Measurements from ENCODE around the gene FAM50A. TPM values are rescaled to one million over a fixed set of nuclear protein-coding genes. Genes with fewer than 3 reads are reported as not detected.
A peak's percentile ranks its signal among the peaks of the same experiment; 100 is the strongest.

FAM50A gene
- total and polyA plus RNA-seq, 2 donors, result 29.8 to 112 TPM

- Histone ChIP-seq H3K4me3 (ENCODE audit: low read length in 2 of 2) (no peak overlapping the region), H3K4me1 (ENCODE audit: control insufficient read depth in 2 of 2, insufficient read depth in 2 of 2, low read length in 2 of 2) (no peaks in the 10 kb centered on the region), H3K9me3 (ENCODE audit: control insufficient read depth in 2 of 2, insufficient read depth in 1 of 2, low read length in 1 of 2) (peaks cover 0 to 4% of the 10 kb centered on the region in 2 donors), H3K27me3 (ENCODE audit: control insufficient read depth in 2 of 2, insufficient read depth in 1 of 2, low read length in 1 of 2) (peaks cover 0 to 3% of the 10 kb centered on the region in 2 donors), H3K27ac (ENCODE audit: low read depth in 1 of 2, low read length in 1 of 2) (no peak overlapping the region), H3K36me3 (ENCODE audit: control insufficient read depth in 2 of 2, insufficient read depth in 2 of 2, low read length in 1 of 2) (peaks cover 12 to 23% of the 10 kb centered on the region in 2 donors)
- DNase-seq (ENCODE audit: low read depth in 6 of 9, low spot score in 9 of 9), result no peak
- WGBS, result 98% methylated on average over 9 of the region's 9 CpGs
These were observed 8.9 kb downstream of the FAM50A start for GRCh38 chrX:154452823-154453222.

- 5% methylated on average over 65 of the region's 65 CpGs for WGBS
- Histone ChIP-seq H3K27me3 (ENCODE audit: control insufficient read depth in 2 of 2, insufficient read depth in 1 of 2, low read length in 1 of 2) (peaks cover 0 to 8% of the 10 kb centered on the region in 2 donors), H3K4me1 (ENCODE audit: control insufficient read depth in 2 of 2, insufficient read depth in 2 of 2, low read length in 2 of 2) (peaks cover 2 to 5% of the 10 kb centered on the region in 2 donors), H3K36me3 (ENCODE audit: control insufficient read depth in 2 of 2, insufficient read depth in 2 of 2, low read length in 1 of 2) (peaks cover 0 to 13% of the 10 kb centered on the region in 2 donors), H3K4me3 (ENCODE audit: low read length in 2 of 2) (peak overlapping the region; percentile 45 to 66), H3K9me3 (ENCODE audit: control insufficient read depth in 2 of 2, insufficient read depth in 1 of 2, low read length in 1 of 2) (peaks cover 0 to 4% of the 10 kb centered on the region in 2 donors), H3K27ac (ENCODE audit: low read depth in 1 of 2, low read length in 1 of 2) (peak overlapping the region in 1 of 2 donors; percentile 74)
- peak in 5 of 9 donors; percentile 39 to 67 (median 60) for DNase-seq (ENCODE audit: low read depth in 6 of 9, low spot score in 9 of 9)
These were observed 13.7 kb downstream of the FAM50A start for GRCh38 chrX:154457491-154458115.

- peak within 1 kb of the TSS; percentile 45 to 66 for H3K4me3 ChIP-seq (ENCODE audit: low read length in 2 of 2)
- WGBS, result 1% methylated on average over 75 of the region's 88 CpGs
- H3K4me1 ChIP-seq (ENCODE audit: control insufficient read depth in 2 of 2, insufficient read depth in 2 of 2, low read length in 2 of 2), result peaks cover 2 to 5% of the 10 kb centered on the region in 2 donors
- H3K27me3 ChIP-seq (ENCODE audit: control insufficient read depth in 2 of 2, insufficient read depth in 1 of 2, low read length in 1 of 2), result peaks cover 0 to 8% of the 10 kb centered on the region in 2 donors
- H3K27ac ChIP-seq (ENCODE audit: low read depth in 1 of 2, low read length in 1 of 2), result peak within 1 kb of the TSS in 1 of 2 donors; percentile 74
- peaks cover 0 to 13% of the 10 kb centered on the region in 2 donors for H3K36me3 ChIP-seq (ENCODE audit: control insufficient read depth in 2 of 2, insufficient read depth in 2 of 2, low read length in 1 of 2)
- peaks cover 0 to 4% of the 10 kb centered on the region in 2 donors for H3K9me3 ChIP-seq (ENCODE audit: control insufficient read depth in 2 of 2, insufficient read depth in 1 of 2, low read length in 1 of 2)
- DNase-seq (ENCODE audit: low read depth in 6 of 9, low spot score in 9 of 9), result peak in 5 of 9 donors; percentile 42 to 68 (median 47)
These were observed 14.4 kb downstream of the FAM50A start, which contains the start of gene PLXNA3 for GRCh38 chrX:154458116-154458953. Gene PLXNA3 (plus strand): TSS chrX:154458281. CDS start chrX:154460184, 1,903 bp downstream.

- Histone ChIP-seq H3K4me3 (ENCODE audit: low read length in 2 of 2) (peak overlapping the region; percentile 42 to 66), H3K36me3 (ENCODE audit: control insufficient read depth in 2 of 2, insufficient read depth in 2 of 2, low read length in 1 of 2) (peaks cover 0 to 13% of the 10 kb centered on the region in 2 donors), H3K9me3 (ENCODE audit: control insufficient read depth in 2 of 2, insufficient read depth in 1 of 2, low read length in 1 of 2) (peaks cover 0 to 4% of the 10 kb centered on the region in 2 donors), H3K4me1 (ENCODE audit: control insufficient read depth in 2 of 2, insufficient read depth in 2 of 2, low read length in 2 of 2) (peaks cover 2 to 5% of the 10 kb centered on the region in 2 donors), H3K27me3 (ENCODE audit: control insufficient read depth in 2 of 2, insufficient read depth in 1 of 2, low read length in 1 of 2) (peaks cover 0 to 8% of the 10 kb centered on the region in 2 donors), H3K27ac (ENCODE audit: low read depth in 1 of 2, low read length in 1 of 2) (no peak overlapping the region)
- 73% methylated on average over 15 of the region's 15 CpGs for WGBS
- DNase-seq (ENCODE audit: low read depth in 6 of 9, low spot score in 9 of 9), result peak in 1 of 9 donors; percentile 9
These were observed 15.2 kb downstream of the FAM50A start for GRCh38 chrX:154458954-154459778.

- WGBS, result 88% methylated on average over 14 of the region's 14 CpGs
- H3K36me3 ChIP-seq (ENCODE audit: control insufficient read depth in 2 of 2, insufficient read depth in 2 of 2, low read length in 1 of 2), result peaks cover 0 to 18% of the 10 kb centered on the region in 2 donors
- peaks cover 2 to 5% of the 10 kb centered on the region in 2 donors for H3K4me1 ChIP-seq (ENCODE audit: control insufficient read depth in 2 of 2, insufficient read depth in 2 of 2, low read length in 2 of 2)
- no peak overlapping the region for H3K27ac ChIP-seq (ENCODE audit: low read depth in 1 of 2, low read length in 1 of 2)
- H3K9me3 ChIP-seq (ENCODE audit: control insufficient read depth in 2 of 2, insufficient read depth in 1 of 2, low read length in 1 of 2), result peaks cover 0 to 7% of the 10 kb centered on the region in 2 donors
- no peak overlapping the region for H3K4me3 ChIP-seq (ENCODE audit: low read length in 2 of 2)
- no peak for DNase-seq (ENCODE audit: low read depth in 6 of 9, low spot score in 9 of 9)
- peaks cover 0 to 8% of the 10 kb centered on the region in 2 donors for H3K27me3 ChIP-seq (ENCODE audit: control insufficient read depth in 2 of 2, insufficient read depth in 1 of 2, low read length in 1 of 2)
These were observed 15.9 kb downstream of the FAM50A start for GRCh38 chrX:154459832-154460231.

GRCh38 chrX:154460326-154460725 lies 16.4 kb downstream of the FAM50A start:
- no peak for DNase-seq (ENCODE audit: low read depth in 6 of 9, low spot score in 9 of 9)

GRCh38 chrX:154462396-154462795 lies 18.5 kb downstream of the FAM50A start:
- Histone ChIP-seq H3K27me3 (ENCODE audit: control insufficient read depth in 2 of 2, insufficient read depth in 1 of 2, low read length in 1 of 2) (peaks cover 0 to 7% of the 10 kb centered on the region in 2 donors), H3K36me3 (ENCODE audit: control insufficient read depth in 2 of 2, insufficient read depth in 2 of 2, low read length in 1 of 2) (peaks cover 2 to 37% of the 10 kb centered on the region in 2 donors), H3K27ac (ENCODE audit: low read depth in 1 of 2, low read length in 1 of 2) (no peak overlapping the region), H3K4me1 (ENCODE audit: control insufficient read depth in 2 of 2, insufficient read depth in 2 of 2, low read length in 2 of 2) (peaks cover 2 to 5% of the 10 kb centered on the region in 2 donors), H3K9me3 (ENCODE audit: control insufficient read depth in 2 of 2, insufficient read depth in 1 of 2, low read length in 1 of 2) (peaks cover 0 to 12% of the 10 kb centered on the region in 2 donors), H3K4me3 (ENCODE audit: low read length in 2 of 2) (no peak overlapping the region)
- DNase-seq (ENCODE audit: low read depth in 6 of 9, low spot score in 9 of 9), result no peak
- 99% methylated on average over 8 of the region's 8 CpGs for WGBS

More at GRCh38 chrX:154460326-154460725, 16.4 kb downstream of the FAM50A start:
- peaks cover 2 to 5% of the 10 kb centered on the region in 2 donors for H3K4me1 ChIP-seq (ENCODE audit: control insufficient read depth in 2 of 2, insufficient read depth in 2 of 2, low read length in 2 of 2)
- H3K36me3 ChIP-seq (ENCODE audit: control insufficient read depth in 2 of 2, insufficient read depth in 2 of 2, low read length in 1 of 2), result peaks cover under 1 to 20% of the 10 kb centered on the region in 2 donors
- no peak overlapping the region for H3K27ac ChIP-seq (ENCODE audit: low read depth in 1 of 2, low read length in 1 of 2)
- H3K27me3 ChIP-seq (ENCODE audit: control insufficient read depth in 2 of 2, insufficient read depth in 1 of 2, low read length in 1 of 2), result peaks cover 0 to 8% of the 10 kb centered on the region in 2 donors
- no peak overlapping the region for H3K4me3 ChIP-seq (ENCODE audit: low read length in 2 of 2)
- H3K9me3 ChIP-seq (ENCODE audit: control insufficient read depth in 2 of 2, insufficient read depth in 1 of 2, low read length in 1 of 2), result peaks cover 0 to 7% of the 10 kb centered on the region in 2 donors
- WGBS, result 96% methylated on average over 26 of the region's 26 CpGs

GRCh38 chrX:154463611-154464220 lies 19.8 kb downstream of the FAM50A start:
- H3K4me3 ChIP-seq (ENCODE audit: low read length in 2 of 2), result no peak overlapping the region
- WGBS, result 98% methylated on average over 31 of the region's 36 CpGs
- H3K4me1 ChIP-seq (ENCODE audit: control insufficient read depth in 2 of 2, insufficient read depth in 2 of 2, low read length in 2 of 2), result peaks cover 1 to 2% of the 10 kb centered on the region in 2 donors
- peaks cover 0 to under 1% of the 10 kb centered on the region in 2 donors for H3K27me3 ChIP-seq (ENCODE audit: control insufficient read depth in 2 of 2, insufficient read depth in 1 of 2, low read length in 1 of 2)
- H3K27ac ChIP-seq (ENCODE audit: low read depth in 1 of 2, low read length in 1 of 2), result no peak overlapping the region
- no peak for DNase-seq (ENCODE audit: low read depth in 6 of 9, low spot score in 9 of 9)
- H3K36me3 ChIP-seq (ENCODE audit: control insufficient read depth in 2 of 2, insufficient read depth in 2 of 2, low read length in 1 of 2), result peaks cover 5 to 49% of the 10 kb centered on the region in 2 donors
- peaks cover 0 to 17% of the 10 kb centered on the region in 2 donors for H3K9me3 ChIP-seq (ENCODE audit: control insufficient read depth in 2 of 2, insufficient read depth in 1 of 2, low read length in 1 of 2)
